Osteocyte (in vitro differentiated cells): ENCODE data around the gene COL1A1. TPM values are rescaled to one million over a fixed set of nuclear protein-coding genes. Genes with fewer than 3 reads are reported as not detected.

Experiments
- DNase-seq: peaks from one replicate; pipeline ENCODE4 v3.0.0; 2021; ENCODE audit warnings: mixed read lengths; ENCODE audit not compliant: unreplicated experiment; ENCODE audit errors: extremely low spot score
- H3K27ac Mint-ChIP-seq: one replicate; pipeline ENCODE4 v1.8.0; 2021; ENCODE audit warnings: mild to moderate bottlenecking, mixed read lengths; ENCODE audit not compliant: unreplicated experiment
- H3K27me3 Mint-ChIP-seq: one replicate; pipeline ENCODE4 v1.8.0; 2021; ENCODE audit warnings: mixed read lengths; ENCODE audit not compliant: unreplicated experiment
- H3K36me3 Mint-ChIP-seq: one replicate; pipeline ENCODE4 v1.8.0; 2021; ENCODE audit warnings: mixed read lengths; ENCODE audit not compliant: unreplicated experiment
- H3K4me1 Mint-ChIP-seq: one replicate; pipeline ENCODE4 v1.8.0; 2021; ENCODE audit warnings: mixed read lengths; ENCODE audit not compliant: unreplicated experiment
- H3K4me3 Mint-ChIP-seq: one replicate; pipeline ENCODE4 v1.8.0; 2021; ENCODE audit warnings: mild to moderate bottlenecking, moderate library complexity, mixed read lengths; ENCODE audit not compliant: unreplicated experiment
- H3K9me3 Mint-ChIP-seq: one replicate; pipeline ENCODE4 v1.8.0; 2021; ENCODE audit warnings: mixed read lengths; ENCODE audit not compliant: unreplicated experiment
- total RNA-seq: library from RNA; stranded (reverse); gene quantifications from 2 replicates; pipeline ENCODE4 v1.2.1, GENCODE V29; 2021
- TF ChIP-seq, protein P1 (sequence below): fragments of 200-600 bp; sonication (generic); IDR thresholded peaks from 2 replicates; pipeline ENCODE4 v1.5.0; 2021; ENCODE audit warnings: antibody characterized with exemption, mild to moderate bottlenecking, moderate library complexity

Gene COL1A1
- total RNA-seq, 1 donor from 2014 or later, result 25,918 TPM

DNA sequence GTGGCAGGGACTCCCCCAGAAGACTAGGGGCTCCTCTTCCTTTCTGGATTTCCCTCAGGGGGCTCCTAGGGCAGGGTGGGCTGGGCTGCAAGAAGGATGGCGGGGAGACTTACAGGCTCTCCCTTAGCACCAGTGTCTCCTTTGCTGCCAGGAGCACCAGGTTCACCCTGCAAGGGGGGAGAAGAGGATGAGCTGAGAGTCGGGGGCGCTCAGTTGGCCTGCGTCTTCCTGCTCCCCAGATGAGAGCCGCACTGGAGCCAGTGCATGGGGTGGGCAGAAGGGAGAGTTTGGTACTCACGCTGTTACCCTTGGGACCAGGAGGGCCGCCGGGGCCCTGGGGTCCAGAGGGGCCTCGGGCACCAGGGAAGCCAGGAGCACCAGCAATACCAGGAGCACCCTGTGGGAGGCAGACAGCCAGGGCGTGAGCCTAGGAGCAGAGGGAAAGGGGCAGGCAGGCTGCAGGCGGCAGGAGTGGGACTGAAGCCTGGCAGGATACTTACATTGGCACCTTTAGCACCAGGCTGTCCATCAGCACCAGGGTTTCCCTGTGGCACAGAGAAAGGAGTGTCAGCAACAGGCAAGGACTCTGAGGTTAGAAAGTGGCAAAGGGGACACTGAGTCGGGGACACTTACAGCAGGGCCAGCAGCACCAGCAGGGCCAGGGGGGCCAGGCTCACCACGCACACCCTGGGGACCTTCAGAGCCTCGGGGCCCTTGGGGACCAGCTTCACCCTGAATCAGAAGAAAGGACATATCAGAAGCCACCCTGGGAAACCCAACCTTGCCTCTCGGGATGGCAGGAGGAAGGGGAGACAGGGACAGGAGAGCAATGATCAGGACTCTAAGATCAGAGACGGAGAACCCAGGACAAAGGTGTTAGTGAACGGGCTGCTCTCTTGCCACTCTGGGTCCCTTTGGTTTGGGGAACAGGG, 6.2 kb downstream of the COL1A1 start:
- H3K4me1 Mint-ChIP-seq, result peaks cover 85% of the 10 kb centered on the region
- peak overlapping the region; percentile 100 for H3K27ac Mint-ChIP-seq
- no peaks in the 10 kb centered on the region for H3K27me3 Mint-ChIP-seq
- H3K9me3 Mint-ChIP-seq, result no peaks in the 10 kb centered on the region
- TF ChIP-seq, protein P1, sequence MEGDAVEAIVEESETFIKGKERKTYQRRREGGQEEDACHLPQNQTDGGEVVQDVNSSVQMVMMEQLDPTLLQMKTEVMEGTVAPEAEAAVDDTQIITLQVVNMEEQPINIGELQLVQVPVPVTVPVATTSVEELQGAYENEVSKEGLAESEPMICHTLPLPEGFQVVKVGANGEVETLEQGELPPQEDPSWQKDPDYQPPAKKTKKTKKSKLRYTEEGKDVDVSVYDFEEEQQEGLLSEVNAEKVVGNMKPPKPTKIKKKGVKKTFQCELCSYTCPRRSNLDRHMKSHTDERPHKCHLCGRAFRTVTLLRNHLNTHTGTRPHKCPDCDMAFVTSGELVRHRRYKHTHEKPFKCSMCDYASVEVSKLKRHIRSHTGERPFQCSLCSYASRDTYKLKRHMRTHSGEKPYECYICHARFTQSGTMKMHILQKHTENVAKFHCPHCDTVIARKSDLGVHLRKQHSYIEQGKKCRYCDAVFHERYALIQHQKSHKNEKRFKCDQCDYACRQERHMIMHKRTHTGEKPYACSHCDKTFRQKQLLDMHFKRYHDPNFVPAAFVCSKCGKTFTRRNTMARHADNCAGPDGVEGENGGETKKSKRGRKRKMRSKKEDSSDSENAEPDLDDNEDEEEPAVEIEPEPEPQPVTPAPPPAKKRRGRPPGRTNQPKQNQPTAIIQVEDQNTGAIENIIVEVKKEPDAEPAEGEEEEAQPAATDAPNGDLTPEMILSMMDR, result peak; percentile 51
- peak overlapping the region; percentile 96 for H3K4me3 Mint-ChIP-seq
- no peak for DNase-seq
- H3K36me3 Mint-ChIP-seq, result peaks cover 76% of the 10 kb centered on the region

DNA sequence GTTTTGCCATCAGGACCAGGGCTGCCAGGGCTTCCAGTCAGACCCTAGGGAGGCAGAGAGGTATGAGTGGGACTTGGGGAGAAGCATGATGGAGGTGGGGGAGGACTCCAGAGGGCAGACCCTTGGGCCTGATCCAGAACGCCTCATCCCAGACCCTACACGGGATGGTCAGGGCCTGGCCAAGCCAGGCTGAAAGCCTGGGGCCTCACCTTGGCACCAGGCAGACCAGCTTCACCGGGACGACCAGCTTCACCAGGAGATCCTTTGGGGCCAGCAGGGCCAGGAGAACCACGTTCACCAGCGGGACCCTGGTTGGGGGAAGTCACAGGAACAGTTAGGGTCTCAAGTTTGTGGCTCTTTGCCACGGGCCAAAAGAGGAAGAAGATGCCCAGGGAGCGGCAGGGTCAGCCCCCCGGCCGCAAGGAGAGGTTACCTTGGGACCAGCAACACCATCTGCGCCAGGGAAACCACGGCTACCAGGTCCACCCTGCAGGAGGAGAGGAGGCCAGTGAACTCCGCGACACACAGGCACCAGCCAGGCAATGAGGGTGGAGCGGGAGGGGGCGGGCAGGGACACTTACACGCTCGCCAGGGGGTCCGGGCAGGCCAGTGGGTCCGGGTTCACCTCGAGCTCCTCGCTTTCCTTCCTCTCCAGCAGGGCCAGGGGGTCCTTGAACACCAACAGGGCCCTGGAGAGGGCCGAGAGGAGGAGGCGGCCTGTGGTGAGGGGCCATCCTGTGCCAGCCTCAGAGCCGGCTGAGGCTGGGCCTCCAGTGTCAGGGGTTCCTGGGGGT, 7.1 kb downstream of the COL1A1 start:
- Mint-ChIP-seq H3K4me3 (peak overlapping the region; percentile 96), H3K9me3 (no peaks in the 10 kb centered on the region), H3K36me3 (peaks cover 74% of the 10 kb centered on the region), H3K27ac (peak overlapping the region; percentile 100), H3K27me3 (no peaks in the 10 kb centered on the region), H3K4me1 (peaks cover 93% of the 10 kb centered on the region)
- no peak for DNase-seq
- TF ChIP-seq, protein P1, result no peak

DNA sequence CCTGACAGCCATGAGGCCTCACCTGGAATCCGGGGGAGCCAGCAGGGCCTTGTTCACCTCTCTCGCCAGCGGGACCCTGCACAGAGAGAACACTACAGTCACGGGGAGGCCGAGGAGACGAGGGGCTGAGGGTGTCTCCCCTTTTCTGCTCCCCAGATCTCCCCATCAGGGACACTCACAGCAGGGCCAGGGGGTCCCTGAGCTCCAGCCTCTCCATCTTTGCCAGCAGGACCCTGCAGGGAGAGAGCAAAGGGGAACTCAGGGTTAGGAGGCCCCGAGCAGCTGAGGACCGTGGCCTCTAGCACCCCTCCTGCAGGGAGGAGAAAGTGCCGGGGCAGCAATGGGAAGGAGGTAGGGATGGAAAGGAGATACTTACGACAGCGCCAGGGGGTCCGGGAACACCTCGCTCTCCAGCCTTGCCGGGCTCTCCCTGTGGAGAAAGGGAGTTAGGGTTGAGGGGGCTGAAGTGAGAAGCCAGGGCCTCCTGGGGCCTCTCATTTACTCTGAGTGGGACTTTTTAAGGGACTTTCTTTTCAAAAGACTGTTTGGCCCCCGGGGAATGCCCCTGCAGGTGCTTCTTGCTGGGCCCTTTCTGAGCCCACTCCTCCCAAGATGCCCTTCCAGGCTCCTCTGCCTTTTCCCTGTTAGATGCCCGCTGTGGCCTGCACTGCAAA, 8.7 kb downstream of the COL1A1 start:
- H3K36me3 Mint-ChIP-seq, result peaks cover 75% of the 10 kb centered on the region
- no peaks in the 10 kb centered on the region for H3K9me3 Mint-ChIP-seq
- peak overlapping the region; percentile 98 for H3K27ac Mint-ChIP-seq
- H3K27me3 Mint-ChIP-seq, result no peaks in the 10 kb centered on the region
- peak overlapping the region; percentile 64 for H3K4me3 Mint-ChIP-seq
- TF ChIP-seq, protein P1, result no peak
- H3K4me1 Mint-ChIP-seq, result peaks cover 95% of the 10 kb centered on the region
- DNase-seq, result no peak

DNA sequence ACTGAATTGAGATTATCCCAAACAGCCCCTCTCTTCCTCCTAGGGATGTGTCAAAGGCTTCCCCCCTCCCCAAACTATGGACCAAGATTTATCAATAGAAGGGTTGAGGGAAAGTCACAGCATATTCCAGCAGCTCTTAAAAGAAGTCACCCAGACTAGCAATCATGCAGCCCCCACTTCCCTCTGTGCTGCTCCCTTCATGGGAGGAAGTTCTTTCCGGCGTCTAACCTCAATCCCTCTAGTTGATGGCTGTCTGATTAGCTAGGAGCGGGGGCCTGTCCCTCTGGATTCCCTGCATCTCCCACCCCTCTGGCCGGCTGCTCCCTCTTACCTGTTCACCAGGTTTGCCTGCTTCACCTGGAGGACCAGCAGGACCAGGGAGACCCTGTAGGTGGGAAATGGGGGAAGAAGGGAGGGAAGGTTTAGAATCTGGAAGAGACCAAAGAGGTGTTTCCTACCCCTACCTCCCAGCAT, 9.2 kb downstream of the COL1A1 start:
- Mint-ChIP-seq H3K9me3 (no peaks in the 10 kb centered on the region), H3K36me3 (peaks cover 75% of the 10 kb centered on the region), H3K27ac (peak overlapping the region; percentile 98), H3K4me1 (peaks cover 95% of the 10 kb centered on the region), H3K4me3 (peak overlapping the region; percentile 40), H3K27me3 (no peaks in the 10 kb centered on the region)
- TF ChIP-seq, protein P1, result no peak
- DNase-seq, result no peak
